PC-9 (cell line): ENCODE measurements around the gene TAPBPL. TPM values are rescaled to one million over a fixed set of nuclear protein-coding genes. Genes with fewer than 3 reads are reported as not detected.

ENCODE experiments used
- BruUV-seq: library from RNA; stranded (reverse); fragments of 400-500 nt; replicated peaks from 2 replicates; lab custom pipeline; 2021; lab: Mats Ljungman, UMichigan
- CTCF ChIA-PET: fragments of 300-600 bp; sonication (Branson Sonifier 250); formaldehyde crosslinking; loops from one replicate; lab custom pipeline; 2022; ENCODE audit warnings: antibody characterized with exemption; lab: Charles Lee
- POLR2A ChIA-PET: fragments of 300-600 bp; sonication (Branson Sonifier 250); formaldehyde crosslinking; loops from one replicate; lab custom pipeline; 2022; ENCODE audit warnings: antibody characterized with exemption; ENCODE audit not compliant: unreplicated experiment; lab: Charles Lee
- DNase-seq, 2 experiments: peaks; one replicate each; pipeline versions ENCODE4 v3.0.0 to v3.0.0-alpha.2; 2015 to 2022; ENCODE audit warnings: mixed read lengths in 1 of 2
- H2AFZ ChIP-seq: fragments of 200-600 bp; sonication (generic); 2 replicates; pipeline ENCODE4 v1.8.1; 2017; ENCODE audit warnings: antibody characterized with exemption
- H3F3A ChIP-seq: fragments of 200-600 bp; sonication (generic); 2 replicates; pipeline ENCODE4 v1.8.1; 2017; ENCODE audit warnings: antibody characterized with exemption, mild to moderate bottlenecking, low read depth; ENCODE audit not compliant: insufficient read depth
- H3K27ac ChIP-seq: fragments of 200-600 bp; sonication (generic); 2 replicates; pipeline ENCODE4 v1.6.1; 2016; ENCODE audit warnings: mixed run types
- H3K27me3 ChIP-seq: fragments of 200-600 bp; sonication (generic); 2 replicates; pipeline ENCODE4 v1.6.1; 2016; ENCODE audit warnings: low read depth, mixed run types; ENCODE audit not compliant: insufficient read depth
- H3K36me3 ChIP-seq: fragments of 200-600 bp; sonication (generic); 2 replicates; pipeline ENCODE4 v1.6.1; 2016; ENCODE audit warnings: low read depth, mixed run types
- H3K4me1 ChIP-seq: fragments of 200-600 bp; sonication (generic); replicated peaks from 2 replicates; pipeline ENCODE4 v1.6.1; 2016; ENCODE audit warnings: mixed run types; ENCODE audit not compliant: insufficient read depth
- H3K4me2 ChIP-seq: fragments of 200-600 bp; sonication (generic); 2 replicates; pipeline ENCODE4 v1.6.1; 2017; ENCODE audit warnings: mixed run types
- H3K4me3 ChIP-seq: fragments of 200-600 bp; sonication (generic); 2 replicates; pipeline ENCODE4 v1.6.1; 2016; ENCODE audit warnings: mixed run types
- H3K79me2 ChIP-seq: fragments of 200-600 bp; sonication (generic); 2 replicates; pipeline ENCODE4 v1.6.1; 2017; ENCODE audit warnings: low read depth, mixed run types
- H3K9me2 ChIP-seq: fragments of 200-600 bp; sonication (generic); 2 replicates; pipeline ENCODE4 v1.8.1; 2017; ENCODE audit warnings: mild to moderate bottlenecking; ENCODE audit not compliant: insufficient read depth
- H3K9me3 ChIP-seq: fragments of 200-600 bp; sonication (generic); 2 replicates; pipeline ENCODE4 v1.8.1; 2016; ENCODE audit warnings: low read depth; ENCODE audit not compliant: insufficient read depth
- H4K20me1 ChIP-seq: fragments of 200-600 bp; sonication (generic); 2 replicates; pipeline ENCODE4 v1.8.1; 2017; ENCODE audit not compliant: insufficient read depth
- EZH2 ChIP-seq: fragments of 200-600 bp; sonication (generic); IDR thresholded peaks from 2 replicates; pipeline ENCODE4 v1.8.0; 2017; ENCODE audit warnings: antibody characterized with exemption, low read depth
- intact Hi-C: fragments of 100-400 bp; cut with micrococcal nuclease; formaldehyde crosslinking; loops from one replicate; pipeline ENCODE4 v1.10.0; 2022; ENCODE audit not compliant: unreplicated experiment
- total RNA-seq: library from RNA; stranded (reverse); gene quantifications from 2 replicates; pipeline ENCODE4 v1.2.3, GENCODE V29; 2021
- TF ChIP-seq, protein P1 (sequence below): fragments of 200-600 bp; sonication (generic); conservative IDR thresholded peaks from 2 replicates; pipeline ENCODE4 v1.6.1; 2017; ENCODE audit warnings: mixed run types, antibody characterized with exemption, mild to moderate bottlenecking, moderate library complexity

TAPBPL gene
- total RNA-seq, 1 experiment from 2014 or later: 26.0 TPM

DNA sequence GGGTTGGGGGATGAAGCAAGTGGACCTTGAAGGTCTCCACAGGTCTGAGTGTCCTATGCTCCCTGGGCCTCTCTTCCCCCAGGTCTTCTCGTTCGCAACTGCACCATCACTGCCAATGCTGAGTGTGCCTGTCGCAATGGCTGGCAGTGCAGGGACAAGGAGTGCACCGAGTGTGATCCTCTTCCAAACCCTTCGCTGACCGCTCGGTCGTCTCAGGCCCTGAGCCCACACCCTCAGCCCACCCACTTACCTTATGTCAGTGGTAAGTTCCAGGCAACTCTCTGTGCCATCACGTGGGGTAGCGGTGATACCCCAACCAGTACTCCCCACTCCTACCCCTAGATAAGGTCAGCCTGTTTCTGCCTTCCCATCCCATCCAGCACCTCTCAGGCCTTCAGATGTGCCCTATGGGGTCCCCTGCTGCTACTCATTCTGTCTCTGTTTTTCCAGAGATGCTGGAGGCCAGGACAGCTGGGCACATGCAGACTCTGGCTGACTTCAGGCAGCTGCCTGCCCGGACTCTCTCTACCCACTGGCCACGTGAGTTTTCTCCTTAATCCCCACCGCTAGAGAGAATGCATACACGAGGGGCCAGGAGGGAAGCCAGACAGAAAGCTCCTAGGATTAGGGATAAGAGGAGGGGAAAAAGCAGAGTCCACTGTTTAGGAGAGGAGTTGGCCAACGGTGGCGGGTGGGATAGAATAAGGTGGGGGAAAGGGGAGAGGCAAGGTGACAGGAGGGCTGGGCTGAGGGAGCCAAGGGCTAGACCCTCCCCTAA, 1.6 kb upstream of the TAPBPL start:
- intact Hi-C loops: no loop called here
- H4K20me1 ChIP-seq: no peaks in the 10 kb centered on the region
- no peak overlapping the region for H3K4me3 ChIP-seq
- no peak for TF ChIP-seq EZH2
- H3K79me2 ChIP-seq: no peaks in the 10 kb centered on the region
- no peak overlapping the region for H2AFZ ChIP-seq
- H3K36me3 ChIP-seq: no peaks in the 10 kb centered on the region
- no peak overlapping the region for H3K4me2 ChIP-seq
- H3K9me3 ChIP-seq: no peaks in the 10 kb centered on the region
- TSS peak; percentile 30 for BruUV-seq
- no peaks in the 10 kb centered on the region; the same call in 1 of the 2 replicates for H3F3A ChIP-seq
- peaks cover 13% of the 10 kb centered on the region for H3K4me1 ChIP-seq
- ChIA-PET POLR2A (interaction anchor here (0.6 kb wide), 1 partner anchor 44 kb away, joined by 8 read pairs; no protein-coding TSS in a partner anchor), CTCF (interaction anchor here (0.6 kb wide), 1 partner anchor 26 kb away, joined by 4 read pairs; no protein-coding TSS in a partner anchor)
- no peaks in the 10 kb centered on the region for H3K27me3 ChIP-seq
- H3K27ac ChIP-seq: no peak overlapping the region
- no peaks in the 10 kb centered on the region for H3K9me2 ChIP-seq
- no peak for DNase-seq

DNA sequence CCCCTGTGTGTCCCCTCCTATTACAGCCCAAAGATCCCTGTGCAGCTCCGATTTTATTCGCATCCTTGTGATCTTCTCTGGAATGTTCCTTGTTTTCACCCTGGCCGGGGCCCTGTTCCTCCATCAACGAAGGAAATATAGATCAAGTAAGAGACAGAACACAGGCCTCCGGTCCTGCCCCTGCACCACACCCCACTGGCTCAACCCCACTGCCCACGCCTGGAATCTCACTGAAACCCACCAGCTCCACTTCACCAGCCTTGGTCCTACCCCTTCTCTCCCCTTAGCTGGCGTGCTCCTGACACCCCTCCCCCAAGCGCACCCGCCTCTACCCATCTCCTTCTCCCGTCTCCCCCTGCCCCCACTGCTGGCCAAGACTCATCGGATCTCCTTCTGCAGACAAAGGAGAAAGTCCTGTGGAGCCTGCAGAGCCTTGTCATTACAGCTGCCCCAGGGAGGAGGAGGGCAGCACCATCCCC, 934 bp upstream of the TAPBPL start:
- Histone ChIP-seq H2AFZ (peak overlapping the region; percentile 99), H3K4me1 (peaks cover 13% of the 10 kb centered on the region), H3K9me2 (no peaks in the 10 kb centered on the region), H3K27me3 (no peaks in the 10 kb centered on the region), H3K4me2 (peak overlapping the region; percentile 98), H3K79me2 (no peaks in the 10 kb centered on the region), H3K4me3 (no peak overlapping the region), H3K9me3 (no peaks in the 10 kb centered on the region), H3F3A (no peaks in the 10 kb centered on the region; the same call in 1 of the 2 replicates), H3K36me3 (no peaks in the 10 kb centered on the region), H4K20me1 (no peaks in the 10 kb centered on the region), H3K27ac (no peak overlapping the region)
- BruUV-seq: no TSS peak
- DNase-seq: no peak
- ChIA-PET CTCF (interaction anchor here (0.7 kb wide), 1 partner anchor 10 kb away, joined by 3 read pairs; no protein-coding TSS in a partner anchor), POLR2A (interaction anchor here (0.6 kb wide), 2 partner anchors 44 to 237 kb away, joined by 3 to 8 read pairs; no protein-coding TSS in a partner anchor)
- intact Hi-C loops: loop anchor here (1.0 kb wide), 2 partner anchors 21 to 74 kb away; no protein-coding TSS in a partner anchor
- TF ChIP-seq EZH2: no peak
- TF ChIP-seq, protein P1, sequence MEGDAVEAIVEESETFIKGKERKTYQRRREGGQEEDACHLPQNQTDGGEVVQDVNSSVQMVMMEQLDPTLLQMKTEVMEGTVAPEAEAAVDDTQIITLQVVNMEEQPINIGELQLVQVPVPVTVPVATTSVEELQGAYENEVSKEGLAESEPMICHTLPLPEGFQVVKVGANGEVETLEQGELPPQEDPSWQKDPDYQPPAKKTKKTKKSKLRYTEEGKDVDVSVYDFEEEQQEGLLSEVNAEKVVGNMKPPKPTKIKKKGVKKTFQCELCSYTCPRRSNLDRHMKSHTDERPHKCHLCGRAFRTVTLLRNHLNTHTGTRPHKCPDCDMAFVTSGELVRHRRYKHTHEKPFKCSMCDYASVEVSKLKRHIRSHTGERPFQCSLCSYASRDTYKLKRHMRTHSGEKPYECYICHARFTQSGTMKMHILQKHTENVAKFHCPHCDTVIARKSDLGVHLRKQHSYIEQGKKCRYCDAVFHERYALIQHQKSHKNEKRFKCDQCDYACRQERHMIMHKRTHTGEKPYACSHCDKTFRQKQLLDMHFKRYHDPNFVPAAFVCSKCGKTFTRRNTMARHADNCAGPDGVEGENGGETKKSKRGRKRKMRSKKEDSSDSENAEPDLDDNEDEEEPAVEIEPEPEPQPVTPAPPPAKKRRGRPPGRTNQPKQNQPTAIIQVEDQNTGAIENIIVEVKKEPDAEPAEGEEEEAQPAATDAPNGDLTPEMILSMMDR: no peak

DNA sequence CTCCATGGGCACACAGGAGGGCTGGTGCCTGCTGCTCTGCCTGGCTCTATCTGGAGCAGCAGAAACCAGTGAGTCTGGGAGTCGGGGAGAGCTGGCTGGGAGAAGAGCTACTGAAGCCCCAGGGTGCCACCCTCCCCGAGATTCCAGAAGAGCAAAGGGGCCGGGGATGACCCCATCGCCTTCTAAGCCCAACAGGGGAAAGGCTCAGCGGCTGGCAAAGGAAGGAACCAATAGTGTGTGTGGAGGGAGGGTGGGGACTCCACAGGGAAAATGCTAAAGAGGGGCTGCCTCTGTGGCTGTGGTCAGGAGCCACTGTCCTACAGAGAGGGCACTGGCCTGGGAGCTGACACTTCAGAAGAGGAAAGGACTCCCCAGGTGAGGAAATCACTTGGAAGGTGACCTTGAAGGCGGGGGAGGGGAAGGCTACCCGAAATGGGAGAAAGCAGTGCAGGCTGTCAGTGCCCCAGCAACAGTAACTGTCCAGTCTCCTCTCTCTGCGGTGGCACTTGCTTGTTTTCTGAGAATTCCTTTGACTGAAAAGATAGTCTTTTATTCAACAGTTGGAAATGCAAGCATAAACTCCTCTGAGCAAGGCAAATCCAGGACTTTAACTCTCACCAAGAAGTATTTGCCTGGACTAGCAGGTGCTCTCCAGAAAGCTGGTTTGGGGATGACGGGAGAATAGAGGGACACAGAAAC, 552 bp downstream of the TAPBPL start:
- intact Hi-C loops: loop anchor here (2.0 kb wide), 1 partner anchor 116 kb away; no protein-coding TSS in a partner anchor
- peak overlapping the region; percentile 52 for H3K27ac ChIP-seq

More for the DNA sequence above, 552 bp downstream of the TAPBPL start:
- Histone ChIP-seq H3K4me1 (peaks cover 13% of the 10 kb centered on the region), H2AFZ (peak overlapping the region; percentile 99), H4K20me1 (no peaks in the 10 kb centered on the region), H3K9me3 (no peaks in the 10 kb centered on the region), H3K9me2 (no peaks in the 10 kb centered on the region), H3K4me3 (peak overlapping the region; percentile 63), H3K27me3 (no peaks in the 10 kb centered on the region), H3K36me3 (no peaks in the 10 kb centered on the region), H3F3A (no peaks in the 10 kb centered on the region; the same call in 1 of the 2 replicates), H3K4me2 (peak overlapping the region; percentile 98), H3K79me2 (no peaks in the 10 kb centered on the region)
- BruUV-seq: no TSS peak
- CTCF ChIA-PET: interaction anchor here (0.6 to 1.0 kb wide), 4 partner anchors 13 to 463 kb away, joined by 3 to 18 read pairs (median 4); no protein-coding TSS in a partner anchor
- DNase-seq: no peak
- POLR2A ChIA-PET: interaction anchor here (0.5 to 0.6 kb wide), 3 partner anchors 124 to 334 kb away, joined by 3 to 18 read pairs (median 3); no protein-coding TSS in a partner anchor
- TF ChIP-seq, protein P1: no peak
- no peak for TF ChIP-seq EZH2
